Testis (tissue), 2 donors: ENCODE results near the gene SAV1.

ENCODE experiments used
- POLR2A ChIP-seq: fragments of 450-650 bp; IDR thresholded peaks from one replicate; pipeline ENCODE4 v1.6.1; 2017; ENCODE audit warnings: antibody characterized with exemption, mild to moderate bottlenecking, moderate library complexity
- TF ChIP-seq, protein P1 (sequence below), 3 experiments: fragments of 450-650 bp in 2 of 3; fragments of 200-600 bp in 1 of 3; sonication (generic) in 1 of 3; IDR thresholded peaks; one replicate each; pipeline ENCODE4 v1.5.1; 2016 to 2019; ENCODE audit warnings: antibody characterized with exemption in 3 of 3, mild to moderate bottlenecking in 2 of 3, moderate library complexity in 1 of 3

DNA sequence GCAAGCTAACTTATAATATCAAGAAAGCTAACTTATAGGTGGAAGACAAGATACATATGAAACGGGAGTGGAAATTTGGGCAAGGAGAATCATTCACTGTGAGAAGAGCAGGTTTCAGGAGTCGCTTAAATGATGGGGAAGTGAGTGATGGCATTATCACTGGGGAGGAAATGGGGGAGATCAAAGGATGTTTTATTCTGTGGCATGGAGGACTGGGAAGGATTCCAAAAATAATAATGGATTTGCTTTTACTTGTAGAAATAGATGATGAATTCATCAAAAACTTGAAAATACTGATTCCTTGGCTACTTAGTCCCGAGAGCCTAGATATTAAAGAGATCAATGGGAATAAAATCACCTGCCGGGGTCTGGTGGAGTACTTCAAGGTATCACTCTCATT, 47.8 kb downstream of the SAV1 start:
- TF ChIP-seq, protein P1, sequence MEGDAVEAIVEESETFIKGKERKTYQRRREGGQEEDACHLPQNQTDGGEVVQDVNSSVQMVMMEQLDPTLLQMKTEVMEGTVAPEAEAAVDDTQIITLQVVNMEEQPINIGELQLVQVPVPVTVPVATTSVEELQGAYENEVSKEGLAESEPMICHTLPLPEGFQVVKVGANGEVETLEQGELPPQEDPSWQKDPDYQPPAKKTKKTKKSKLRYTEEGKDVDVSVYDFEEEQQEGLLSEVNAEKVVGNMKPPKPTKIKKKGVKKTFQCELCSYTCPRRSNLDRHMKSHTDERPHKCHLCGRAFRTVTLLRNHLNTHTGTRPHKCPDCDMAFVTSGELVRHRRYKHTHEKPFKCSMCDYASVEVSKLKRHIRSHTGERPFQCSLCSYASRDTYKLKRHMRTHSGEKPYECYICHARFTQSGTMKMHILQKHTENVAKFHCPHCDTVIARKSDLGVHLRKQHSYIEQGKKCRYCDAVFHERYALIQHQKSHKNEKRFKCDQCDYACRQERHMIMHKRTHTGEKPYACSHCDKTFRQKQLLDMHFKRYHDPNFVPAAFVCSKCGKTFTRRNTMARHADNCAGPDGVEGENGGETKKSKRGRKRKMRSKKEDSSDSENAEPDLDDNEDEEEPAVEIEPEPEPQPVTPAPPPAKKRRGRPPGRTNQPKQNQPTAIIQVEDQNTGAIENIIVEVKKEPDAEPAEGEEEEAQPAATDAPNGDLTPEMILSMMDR (IDR thresholded peaks at IDR 0.05): no peak
- no peak for TF ChIP-seq POLR2A
